Dendritic cell treated with granulocyte-macrophage colony-stimulating factor and Interleukin-4, amounts not matched to agents 40 ng/mL and 50 ng/mL, for 4 days (primary cell): ENCODE measurements around the gene CHID1.

Experiments
- H3K27ac Mint-ChIP-seq: one replicate; pipeline ENCODE4 v1.8.0; 2022; ENCODE audit warnings: mild to moderate bottlenecking, mixed read lengths
- H3K27me3 Mint-ChIP-seq: one replicate; pipeline ENCODE4 v1.8.0; 2022; ENCODE audit warnings: mild to moderate bottlenecking, mixed read lengths
- H3K36me3 Mint-ChIP-seq: one replicate; pipeline ENCODE4 v1.8.0; 2022; ENCODE audit warnings: low read depth, mixed read lengths
- H3K4me1 Mint-ChIP-seq: one replicate; pipeline ENCODE4 v1.8.0; 2022; ENCODE audit warnings: low read depth, mixed read lengths
- H3K4me3 Mint-ChIP-seq: one replicate; pipeline ENCODE4 v1.8.0; 2022; ENCODE audit warnings: mild to moderate bottlenecking, moderate library complexity, mixed read lengths
- H3K9me3 Mint-ChIP-seq: one replicate; pipeline ENCODE4 v1.8.0; 2022; ENCODE audit warnings: mixed read lengths
- intact Hi-C: fragments of 100-400 bp; cut with micrococcal nuclease; formaldehyde crosslinking; loops from one replicate; pipeline ENCODE4 v1.15.0; 2022

Gene CHID1

DNA sequence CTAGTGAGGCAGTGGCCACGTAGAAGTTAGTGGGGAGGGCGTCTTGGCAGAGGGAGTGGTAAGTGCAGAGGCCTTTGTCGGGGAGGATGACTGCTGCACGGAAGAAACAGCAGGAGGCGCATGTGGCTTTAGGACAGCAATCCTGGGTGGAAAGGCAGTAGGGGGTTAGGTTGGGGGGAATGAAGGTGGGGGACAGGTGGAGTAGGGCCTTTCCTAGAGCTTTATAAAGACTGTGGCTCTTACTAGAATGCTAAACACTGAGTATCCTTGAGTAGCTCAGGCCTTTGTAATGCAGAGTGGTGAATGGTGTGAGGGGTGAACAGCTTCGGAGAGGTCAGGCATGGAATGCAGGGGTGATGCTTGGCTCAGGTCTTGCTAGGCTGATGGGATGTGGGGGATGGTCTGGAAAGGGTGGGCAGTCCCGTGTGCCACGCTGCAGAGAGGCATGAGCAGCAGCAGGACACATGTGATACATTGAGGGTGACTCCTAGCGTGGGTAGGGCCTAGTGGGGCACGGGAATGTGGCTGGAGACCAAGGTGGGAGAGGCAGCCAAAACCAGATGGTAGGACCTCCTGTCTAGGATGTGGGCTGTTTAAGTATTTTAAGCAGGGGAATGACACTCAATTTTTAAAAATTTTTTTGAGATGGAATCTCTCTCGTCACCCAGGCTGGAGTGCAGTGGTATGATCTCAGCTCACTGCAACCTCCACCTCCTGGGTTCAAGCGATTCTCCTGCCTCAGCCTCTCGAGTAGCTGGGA is 34.3 kb upstream of the CHID1 start:
- Mint-ChIP-seq H3K36me3 (peaks cover 100% of the 10 kb centered on the region), H3K27ac (peak overlapping the region; percentile 30), H3K4me1 (peaks cover 77% of the 10 kb centered on the region), H3K9me3 (peaks cover 8% of the 10 kb centered on the region), H3K4me3 (peak overlapping the region; percentile 8), H3K27me3 (no peaks in the 10 kb centered on the region)
- intact Hi-C loops, result no loop called here

DNA sequence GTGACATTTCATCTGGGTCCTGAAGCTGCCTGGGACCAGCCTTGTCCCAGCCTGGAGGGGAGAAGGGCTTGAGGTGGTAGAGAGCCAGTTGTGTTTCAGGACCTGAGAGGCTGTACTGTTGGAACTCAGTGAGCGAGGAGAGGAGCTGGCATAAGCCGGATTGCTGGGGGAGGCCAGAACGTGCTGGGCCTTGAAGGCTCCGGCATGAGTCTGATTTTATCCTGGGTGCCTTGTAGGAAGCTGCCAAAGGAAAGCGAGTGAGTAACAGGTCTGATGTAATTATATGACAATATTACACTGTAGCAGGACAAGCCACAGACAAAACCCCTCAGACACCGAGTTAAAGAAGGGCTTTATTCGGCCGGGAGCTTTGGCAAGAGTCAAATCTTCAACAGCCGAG is 32.2 kb upstream of the CHID1 start:
- intact Hi-C loops, result no loop called here
- H3K4me3 Mint-ChIP-seq, result peak overlapping the region; percentile 69
- H3K4me1 Mint-ChIP-seq, result peaks cover 80% of the 10 kb centered on the region
- H3K27me3 Mint-ChIP-seq, result no peaks in the 10 kb centered on the region
- peak overlapping the region; percentile 30 for H3K27ac Mint-ChIP-seq
- H3K36me3 Mint-ChIP-seq, result peaks cover 100% of the 10 kb centered on the region
- peaks cover 4% of the 10 kb centered on the region for H3K9me3 Mint-ChIP-seq

GRCh38 chr11:940496-941135 is 30.0 kb upstream of the CHID1 start:
- intact Hi-C loops, result no loop called here
- Mint-ChIP-seq H3K4me1 (peaks cover 80% of the 10 kb centered on the region), H3K36me3 (peaks cover 98% of the 10 kb centered on the region), H3K27me3 (no peaks in the 10 kb centered on the region), H3K4me3 (peak overlapping the region; percentile 69), H3K27ac (peak overlapping the region; percentile 30), H3K9me3 (no peaks in the 10 kb centered on the region)

- Mint-ChIP-seq H3K36me3 (peaks cover 98% of the 10 kb centered on the region), H3K4me1 (peaks cover 77% of the 10 kb centered on the region), H3K4me3 (peak overlapping the region; percentile 69), H3K27ac (peak overlapping the region; percentile 67), H3K9me3 (no peaks in the 10 kb centered on the region), H3K27me3 (no peaks in the 10 kb centered on the region)
- intact Hi-C loops, result no loop called here
These were observed 27.2 kb upstream of the CHID1 start for GRCh38 chr11:937841-938261.

DNA sequence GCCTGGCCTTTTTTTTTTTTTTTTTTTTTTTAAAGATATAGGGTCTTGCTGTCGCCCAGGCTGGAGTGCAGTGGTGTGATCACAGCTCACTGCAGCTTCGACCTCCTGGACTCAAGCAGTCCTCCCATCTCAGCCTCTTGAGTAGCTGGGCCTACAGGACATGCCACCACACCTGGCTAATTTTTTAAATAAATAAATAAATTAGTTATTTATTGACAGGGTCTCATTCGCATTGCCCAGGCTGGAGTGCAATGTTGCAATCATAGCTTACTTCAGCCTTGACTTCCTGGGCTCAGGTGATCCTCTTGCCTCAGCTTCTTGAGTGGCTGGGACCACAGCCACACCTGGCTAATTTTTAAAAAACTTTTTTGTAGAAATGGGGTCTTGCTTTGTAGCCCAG is 25.6 kb upstream of the CHID1 start:
- intact Hi-C loops, result no loop called here
- H3K27ac Mint-ChIP-seq, result peak overlapping the region; percentile 97
- H3K36me3 Mint-ChIP-seq, result peaks cover 98% of the 10 kb centered on the region
- no peaks in the 10 kb centered on the region for H3K27me3 Mint-ChIP-seq
- peaks cover 71% of the 10 kb centered on the region for H3K4me1 Mint-ChIP-seq
- peak overlapping the region; percentile 69 for H3K4me3 Mint-ChIP-seq
- H3K9me3 Mint-ChIP-seq, result no peaks in the 10 kb centered on the region

GRCh38 chr11:934527-934926 is 23.9 kb upstream of the CHID1 start:
- Mint-ChIP-seq H3K9me3 (no peaks in the 10 kb centered on the region), H3K4me1 (peaks cover 62% of the 10 kb centered on the region)

GRCh38 chr11:933936-934335 is 23.3 kb upstream of the CHID1 start:
- H3K4me1 Mint-ChIP-seq, result peaks cover 64% of the 10 kb centered on the region
- no peaks in the 10 kb centered on the region for H3K9me3 Mint-ChIP-seq
- peak overlapping the region; percentile 91 for H3K4me3 Mint-ChIP-seq
- H3K27me3 Mint-ChIP-seq, result no peaks in the 10 kb centered on the region
- H3K36me3 Mint-ChIP-seq, result peaks cover 96% of the 10 kb centered on the region
- intact Hi-C loops, result loop anchor here (2.0 kb wide), 1 partner anchor 19 kb away; no protein-coding TSS in a partner anchor
- peak overlapping the region; percentile 97 for H3K27ac Mint-ChIP-seq

More at GRCh38 chr11:934527-934926, 23.9 kb upstream of the CHID1 start:
- H3K36me3 Mint-ChIP-seq, result peaks cover 96% of the 10 kb centered on the region
- H3K27me3 Mint-ChIP-seq, result no peaks in the 10 kb centered on the region
- intact Hi-C loops, result no loop called here
- peak overlapping the region; percentile 80 for H3K4me3 Mint-ChIP-seq
- peak overlapping the region; percentile 97 for H3K27ac Mint-ChIP-seq

GRCh38 chr11:933142-933851 is 22.7 kb upstream of the CHID1 start:
- H3K4me3 Mint-ChIP-seq, result peak overlapping the region; percentile 91
- no peaks in the 10 kb centered on the region for H3K27me3 Mint-ChIP-seq
- no peaks in the 10 kb centered on the region for H3K9me3 Mint-ChIP-seq
- H3K4me1 Mint-ChIP-seq, result peaks cover 65% of the 10 kb centered on the region
- peak overlapping the region; percentile 97 for H3K27ac Mint-ChIP-seq
- intact Hi-C loops, result loop anchor here (2.0 kb wide), 1 partner anchor 18 kb away; no protein-coding TSS in a partner anchor
- peaks cover 96% of the 10 kb centered on the region for H3K36me3 Mint-ChIP-seq

DNA sequence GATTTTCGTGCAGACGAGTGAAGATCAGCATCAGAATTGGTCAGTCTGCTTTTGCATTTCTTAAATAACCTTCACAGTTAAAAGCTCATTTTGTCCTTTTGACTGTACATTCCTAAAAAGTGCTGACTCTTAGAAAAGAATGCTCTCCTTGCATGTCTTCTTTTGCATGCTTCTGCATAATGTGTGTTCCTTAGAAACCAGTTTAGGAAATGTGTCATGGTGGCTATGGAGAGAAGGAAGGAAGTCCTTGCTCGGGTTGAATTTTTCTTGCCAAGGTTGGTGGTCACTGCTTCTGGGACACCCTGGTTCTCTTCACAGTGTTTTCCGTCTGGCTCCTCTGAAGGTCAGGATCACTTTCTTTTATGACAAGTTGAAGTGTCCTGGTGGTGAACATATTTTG is 21.8 kb upstream of the CHID1 start:
- H3K4me3 Mint-ChIP-seq, result peak overlapping the region; percentile 91
- H3K9me3 Mint-ChIP-seq, result no peaks in the 10 kb centered on the region
- peaks cover 96% of the 10 kb centered on the region for H3K36me3 Mint-ChIP-seq
- peak overlapping the region; percentile 97 for H3K27ac Mint-ChIP-seq
- peaks cover 58% of the 10 kb centered on the region for H3K4me1 Mint-ChIP-seq
- no peaks in the 10 kb centered on the region for H3K27me3 Mint-ChIP-seq
- intact Hi-C loops, result loop anchor here (2.0 kb wide), 1 partner anchor 18 kb away; no protein-coding TSS in a partner anchor

- peak overlapping the region; percentile 97 for H3K27ac Mint-ChIP-seq
- H3K27me3 Mint-ChIP-seq, result no peaks in the 10 kb centered on the region
- H3K4me3 Mint-ChIP-seq, result peak overlapping the region; percentile 63
- no peaks in the 10 kb centered on the region for H3K9me3 Mint-ChIP-seq
- H3K36me3 Mint-ChIP-seq, result peaks cover 96% of the 10 kb centered on the region
- intact Hi-C loops, result no loop called here
- peaks cover 60% of the 10 kb centered on the region for H3K4me1 Mint-ChIP-seq
These were observed 20.8 kb upstream of the CHID1 start for GRCh38 chr11:931385-931784.

GRCh38 chr11:929405-929804 is 18.8 kb upstream of the CHID1 start:
- no peaks in the 10 kb centered on the region for H3K27me3 Mint-ChIP-seq
- H3K9me3 Mint-ChIP-seq, result no peaks in the 10 kb centered on the region
- intact Hi-C loops, result no loop called here
- peak overlapping the region; percentile 95 for H3K27ac Mint-ChIP-seq
- peaks cover 53% of the 10 kb centered on the region for H3K4me1 Mint-ChIP-seq
- H3K36me3 Mint-ChIP-seq, result peaks cover 82% of the 10 kb centered on the region
- peak overlapping the region; percentile 84 for H3K4me3 Mint-ChIP-seq

DNA sequence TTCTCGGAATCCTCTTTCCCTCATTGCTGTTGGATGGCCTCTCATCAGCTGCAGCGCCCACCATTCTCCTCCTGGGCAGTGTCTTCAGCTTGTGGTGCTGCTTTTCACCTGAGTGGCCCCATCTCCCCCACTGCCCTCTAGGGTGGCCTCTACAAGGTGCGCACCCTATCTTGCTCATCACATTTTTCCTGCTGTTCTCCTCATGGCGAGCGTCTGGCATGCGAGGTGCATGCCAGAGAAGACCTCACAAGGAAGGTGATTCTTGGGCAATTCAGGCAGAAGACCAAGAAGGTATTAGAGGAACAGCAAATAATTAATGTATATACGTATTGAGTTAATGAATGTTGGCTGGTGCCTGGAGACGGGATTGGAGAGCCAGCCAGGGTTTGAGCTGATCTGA is 18.2 kb upstream of the CHID1 start:
- Mint-ChIP-seq H3K36me3 (peaks cover 76% of the 10 kb centered on the region), H3K4me3 (peak overlapping the region; percentile 84), H3K27me3 (no peaks in the 10 kb centered on the region), H3K9me3 (no peaks in the 10 kb centered on the region), H3K4me1 (peaks cover 54% of the 10 kb centered on the region), H3K27ac (peak overlapping the region; percentile 95)
- intact Hi-C loops, result no loop called here

DNA sequence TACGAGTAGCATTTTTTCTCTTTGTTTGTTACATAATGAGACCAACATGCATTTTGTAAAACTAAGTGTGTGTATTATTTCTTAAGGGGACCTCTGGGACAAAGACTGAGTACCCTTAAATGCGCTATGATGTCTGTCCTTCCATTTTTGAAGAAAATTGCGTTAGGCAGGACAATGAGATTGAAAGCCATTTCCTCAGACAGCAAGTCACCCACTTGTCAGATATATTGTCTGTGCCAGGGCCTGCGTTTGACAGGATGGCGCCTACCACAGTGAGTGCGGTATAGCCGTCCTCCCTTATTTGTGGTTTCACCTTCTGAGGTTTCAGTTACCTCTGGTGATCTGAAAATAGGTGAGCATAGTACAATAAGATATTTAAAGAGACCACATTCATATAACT is 17.3 kb upstream of the CHID1 start:
- Mint-ChIP-seq H3K4me3 (peak overlapping the region; percentile 84), H3K27ac (peak overlapping the region; percentile 95), H3K9me3 (no peaks in the 10 kb centered on the region), H3K4me1 (peaks cover 52% of the 10 kb centered on the region), H3K36me3 (peaks cover 67% of the 10 kb centered on the region), H3K27me3 (no peaks in the 10 kb centered on the region)
- intact Hi-C loops, result no loop called here
